HG03039 (cell line): ENCODE results near the gene VWF.
"Not testable (repeated sequence)": the region's sequence is repeated elsewhere in the genome, so short reads cannot be mapped to it uniquely, and the experiment has no call there.

Experiments used
- ATAC-seq: cut with Tn5 transposase; IDR thresholded peaks from one replicate; pipeline ENCODE4 v1.9.1; 2021; ENCODE audit warnings: mild to moderate bottlenecking, moderate library complexity; ENCODE audit not compliant: unreplicated experiment

VWF gene

GRCh38 chr12:6106218-6106617 lies 18.3 kb downstream of the VWF start:
- ATAC-seq, result no peak

- no peak for ATAC-seq
Measured at GRCh38 chr12:6104842-6105241, 19.6 kb downstream of the VWF start.

- no peak for ATAC-seq
Measured at GRCh38 chr12:6104027-6104426, 20.4 kb downstream of the VWF start.

GRCh38 chr12:6102021-6102420 lies 22.4 kb downstream of the VWF start:
- not testable (repeated sequence) for ATAC-seq

DNA sequence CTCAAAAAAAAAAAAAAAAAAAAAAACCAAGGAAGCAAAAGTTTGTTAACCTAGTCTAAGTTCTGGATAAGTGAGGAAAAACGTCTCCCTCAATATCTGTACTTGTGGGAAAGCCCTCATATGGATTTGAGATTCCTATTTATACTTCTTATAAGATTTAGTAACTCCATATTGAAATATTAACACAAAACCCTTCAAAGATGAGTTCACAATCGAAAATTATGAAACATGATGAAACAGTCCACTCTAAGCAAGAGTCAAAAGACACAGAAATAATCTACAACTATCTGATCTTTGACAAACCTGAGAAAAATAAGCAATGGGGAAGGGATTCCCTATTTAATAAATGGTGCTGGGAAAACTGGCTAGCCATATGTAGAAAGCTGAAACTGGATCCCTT lies 25.2 kb downstream of the VWF start:
- ATAC-seq, result no peak

- ATAC-seq, result no peak
Measured at GRCh38 chr12:6097411-6097810, 27.1 kb downstream of the VWF start.

GRCh38 chr12:6096527-6096926 lies 27.9 kb downstream of the VWF start:
- ATAC-seq, result no peak

- ATAC-seq, result no peak
Measured at GRCh38 chr12:6095269-6095668, 29.2 kb downstream of the VWF start.

DNA sequence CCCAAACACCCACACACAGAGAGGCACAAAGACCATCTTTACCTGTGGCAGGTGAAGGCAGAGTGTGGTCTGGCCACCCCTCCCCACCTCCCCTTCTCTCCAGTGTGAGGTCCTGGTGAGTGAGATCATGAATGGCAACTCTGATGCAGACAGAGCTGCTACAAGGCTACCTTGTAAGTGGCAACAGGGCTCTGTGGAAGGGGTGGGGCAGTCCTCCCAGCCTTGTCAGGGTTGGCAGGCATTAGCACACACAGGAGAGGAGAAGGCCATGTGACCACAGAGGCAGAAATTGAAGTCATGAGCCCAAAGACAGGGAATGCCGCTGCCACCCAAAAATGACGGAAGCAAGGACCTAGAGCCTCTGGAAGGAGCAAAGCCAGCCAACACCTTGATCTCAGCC lies 30.7 kb downstream of the VWF start:
- ATAC-seq, result no peak

DNA sequence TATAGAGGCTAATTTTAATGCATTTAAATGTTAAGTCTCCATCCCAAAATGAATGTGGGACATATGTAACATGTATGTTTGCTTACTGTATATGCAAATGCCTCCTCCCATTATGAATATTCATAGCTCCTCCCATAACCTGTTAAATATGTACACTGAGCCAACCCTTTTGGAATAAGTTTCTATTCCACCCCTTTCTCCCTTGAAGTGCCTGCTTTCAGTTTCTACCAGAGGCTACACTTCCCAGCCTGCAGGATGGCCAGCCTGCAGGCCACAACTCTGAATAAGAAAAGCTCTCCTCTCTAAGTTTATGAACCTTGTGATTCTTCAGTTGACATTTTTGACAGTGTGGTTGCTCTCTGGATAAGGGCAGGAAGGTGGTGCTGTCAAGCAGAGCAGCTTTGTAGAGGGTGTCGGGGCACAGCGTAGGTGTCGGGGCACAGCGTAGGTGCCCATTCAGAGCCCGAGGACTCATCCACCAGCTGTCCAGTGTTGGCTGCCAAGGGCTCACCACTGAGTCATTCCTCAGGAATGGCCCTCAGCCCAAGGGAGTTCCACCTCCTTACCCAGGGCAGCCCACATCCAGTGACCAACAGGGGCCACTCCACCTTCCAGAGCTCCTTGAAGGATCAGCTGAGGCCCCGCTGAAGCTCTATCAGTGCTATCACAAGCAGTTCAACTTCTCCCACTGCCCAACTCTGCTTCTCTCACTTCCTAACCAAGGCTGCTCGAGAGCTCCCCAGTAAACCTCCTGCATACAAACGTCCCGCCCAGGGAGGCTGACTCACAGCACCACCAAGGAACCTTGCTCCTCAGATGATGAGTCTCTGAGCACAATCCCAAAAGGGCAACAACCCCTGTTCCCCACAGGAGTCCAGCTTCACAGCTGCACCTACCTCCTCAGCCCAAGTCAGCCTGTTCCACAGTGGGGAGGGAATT lies 31.4 kb downstream of the VWF start:
- ATAC-seq, result no peak

DNA sequence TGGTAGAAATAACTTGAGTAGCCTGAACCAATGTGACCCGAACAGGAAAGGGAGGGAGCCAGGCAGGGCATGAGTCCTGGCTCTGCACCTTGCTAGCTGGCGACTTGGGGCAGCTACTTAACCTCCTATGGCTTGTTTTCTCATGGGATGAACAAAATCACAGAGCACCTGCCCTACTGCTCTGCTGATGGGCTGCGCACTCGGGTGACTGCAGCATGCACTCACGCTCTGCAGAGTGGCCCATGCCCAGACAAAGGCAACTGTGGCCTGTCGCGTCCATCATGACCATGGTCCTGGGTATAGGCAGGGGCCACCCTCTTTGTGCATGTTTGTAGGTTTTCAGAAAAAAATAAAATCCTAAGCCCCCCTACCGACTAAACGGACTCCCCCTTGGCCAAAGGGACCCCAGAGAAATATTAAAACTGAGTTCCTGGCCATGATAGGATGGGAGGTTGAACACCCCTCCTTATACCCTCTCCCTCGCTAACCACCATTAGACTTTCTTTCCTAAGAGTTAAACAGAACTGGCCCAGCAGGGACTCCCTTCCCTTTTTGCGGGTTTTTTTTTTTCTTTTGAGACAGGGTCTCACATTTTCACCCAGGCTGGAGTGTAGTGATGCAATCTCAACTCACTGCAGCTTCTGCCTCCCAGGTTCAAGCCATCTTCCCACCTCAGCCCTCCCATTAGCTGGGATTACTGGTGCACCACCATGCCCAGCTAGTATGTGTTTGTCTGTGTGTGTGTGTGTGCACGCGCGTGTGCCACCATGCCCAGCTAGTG lies 32.5 kb downstream of the VWF start:
- no peak for ATAC-seq

- no peak for ATAC-seq
Measured at GRCh38 chr12:6090803-6091202, 33.7 kb downstream of the VWF start.

- no peak for ATAC-seq
Measured at GRCh38 chr12:6088921-6089747, 35.3 kb downstream of the VWF start.

DNA sequence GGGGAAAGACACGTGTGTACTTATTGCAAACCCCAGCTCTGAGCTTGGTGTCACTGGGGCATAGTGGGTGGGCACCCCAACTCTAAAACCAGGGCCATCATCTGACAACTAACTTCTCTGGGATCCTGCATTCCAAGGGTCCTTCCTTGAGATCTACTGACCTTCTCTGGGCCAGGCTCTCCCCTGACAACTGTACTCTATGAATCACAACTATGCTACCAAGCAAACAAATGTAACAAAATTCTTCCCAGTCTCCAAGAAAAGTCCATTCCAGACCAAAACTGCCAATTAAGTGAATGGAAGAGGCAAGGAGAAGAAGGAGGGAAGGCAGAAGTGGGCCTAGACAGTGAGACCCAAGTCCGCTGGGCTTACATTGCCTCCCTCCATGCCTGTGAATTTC lies 38.2 kb downstream of the VWF start:
- no peak for ATAC-seq

DNA sequence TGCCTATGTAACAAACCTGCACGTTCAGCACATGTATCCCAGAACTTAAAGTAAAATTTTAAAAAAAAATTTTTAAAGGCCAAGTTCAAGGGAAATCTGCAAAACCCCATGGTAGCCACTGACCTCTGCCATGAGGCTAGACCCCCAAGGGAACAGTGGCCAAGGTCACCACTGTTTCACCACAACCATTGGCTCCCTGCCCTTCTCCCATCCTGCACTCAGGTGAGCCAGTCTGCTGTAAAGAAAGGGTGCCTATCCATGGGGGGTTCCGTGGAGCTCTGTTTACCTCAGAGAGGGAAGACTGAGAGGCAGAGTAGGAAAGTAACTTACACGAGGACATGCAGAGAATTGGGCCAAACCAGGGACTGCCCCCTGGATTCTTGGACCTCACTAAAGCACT lies 38.6 kb downstream of the VWF start:
- no peak for ATAC-seq

DNA sequence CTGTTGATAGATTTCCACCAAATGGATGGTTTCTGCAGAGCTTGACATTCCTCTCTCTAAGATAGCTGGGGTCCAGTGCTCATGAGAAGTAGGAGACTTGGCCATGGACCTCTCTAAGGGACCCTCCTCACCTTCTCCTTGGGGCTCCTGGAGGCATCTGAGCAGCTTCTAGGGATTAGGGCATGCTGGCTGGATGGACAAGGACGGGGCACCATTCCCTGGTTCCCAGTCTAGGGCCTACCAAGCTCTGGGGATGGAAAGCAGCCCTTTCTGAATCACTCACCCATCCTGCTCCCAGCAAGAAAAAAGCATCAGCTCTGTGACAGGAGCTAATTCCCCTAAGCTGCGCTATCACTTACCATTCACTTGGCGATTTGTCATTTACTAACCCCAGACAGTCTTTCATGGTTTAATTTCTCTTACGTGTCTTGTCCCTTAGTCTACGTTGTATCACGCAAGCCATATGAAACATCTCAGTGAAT lies 39.5 kb downstream of the VWF start:
- ATAC-seq, result no peak

- ATAC-seq, result no peak
Measured at GRCh38 chr12:6084261-6084968, 40.1 kb downstream of the VWF start.

GRCh38 chr12:6083601-6084000 lies 40.9 kb downstream of the VWF start:
- no peak for ATAC-seq

GRCh38 chr12:6082613-6083012 lies 41.9 kb downstream of the VWF start:
- ATAC-seq, result no peak
